Muscle of leg (tissue), 11 donors: Measurements from ENCODE around the gene IQSEC1. TPM values are rescaled to one million over a fixed set of nuclear protein-coding genes. Genes with fewer than 3 reads are reported as not detected.

Experiments used
- DNase-seq: peaks from one replicate; pipeline ENCODE4 v3.0.0; 2013
- H3K27ac ChIP-seq: one replicate; pipeline ENCODE4 v1.5.1; 2013; ENCODE audit warnings: mild to moderate bottlenecking, low read length, control low read depth
- H3K27me3 ChIP-seq: one replicate; pipeline ENCODE4 v1.6.1; 2013; ENCODE audit warnings: low read length; ENCODE audit not compliant: control insufficient read depth, insufficient read depth
- H3K36me3 ChIP-seq: one replicate; pipeline ENCODE4 v1.6.1; 2013; ENCODE audit warnings: low read length; ENCODE audit not compliant: control insufficient read depth, insufficient read depth
- H3K4me1 ChIP-seq: one replicate; pipeline ENCODE4 v1.6.1; 2013; ENCODE audit warnings: low read length; ENCODE audit not compliant: control insufficient read depth, insufficient read depth
- H3K4me3 ChIP-seq: one replicate; pipeline ENCODE4 v1.5.1; 2013; ENCODE audit warnings: low read length, control low read depth
- H3K9me3 ChIP-seq: replicated peaks from 2 replicates; pipeline ENCODE4 v1.6.1; 2013; ENCODE audit warnings: low read depth, low read length; ENCODE audit not compliant: control insufficient read depth
- WGBS: methylation state at CpG from one replicate; pipeline ENCODE4 v1.1.5; 2013; ENCODE audit warnings: missing lambda C conversion rate; ENCODE audit not compliant: insufficient coverage; 5-methylcytosine and 5-hydroxymethylcytosine counted together
- polyA plus RNA-seq, 8 donors: library from polyadenylated mRNA; unstranded; fragments of 120-200 nt; gene quantifications; one replicate each; pipeline versions ENCODE4 v1.2.1 to v1.2.3, GENCODE V29; 2013; ENCODE audit warnings: inconsistent platforms in 1 of 8, low replicate concordance in 1 of 8; ENCODE audit not compliant: insufficient read length in 8 of 8, insufficient read depth in 1 of 8
- total RNA-seq: library from RNA; stranded (reverse); fragments of 120-200 nt; gene quantifications from one replicate; pipeline ENCODE4 v1.2.4, GENCODE V29; 2013

The IQSEC1 gene
- total and polyA plus RNA-seq, 9 donors = 25.1 to 48.3 (median 43.8) TPM

GRCh38 chr3:12975748-12976522 is 97.3 kb downstream of the IQSEC1 start:
- DNase-seq = no peak
- Histone ChIP-seq H3K27me3 (peaks cover 5% of the 10 kb centered on the region), H3K4me1 (peaks cover 27% of the 10 kb centered on the region), H3K36me3 (peaks cover 4% of the 10 kb centered on the region), H3K27ac (no peak overlapping the region), H3K9me3 (no peaks in the 10 kb centered on the region), H3K4me3 (no peak overlapping the region)
- 82% methylated on average over 6 of the region's 12 CpGs for whole genome bisulfite sequencing

DNA sequence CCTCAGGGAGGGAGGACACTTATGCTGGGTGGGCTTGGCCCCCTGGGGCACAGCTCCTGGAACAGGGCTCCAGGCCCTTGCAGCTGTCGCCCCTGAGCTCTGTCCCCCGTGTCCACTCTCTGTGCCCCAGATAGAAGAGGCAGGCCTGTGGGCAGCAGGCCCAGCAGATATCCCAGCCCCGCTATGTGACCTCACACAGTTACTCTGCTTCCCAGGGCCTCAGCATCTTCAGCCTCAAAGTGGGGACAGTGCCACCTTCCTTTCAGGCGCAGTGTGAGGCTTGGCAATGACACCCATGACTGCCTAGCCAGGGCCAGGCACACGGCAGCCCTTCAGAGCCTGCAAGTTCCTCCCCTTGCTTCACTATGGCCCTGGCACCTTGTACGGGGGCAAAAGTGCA is 98.4 kb downstream of the IQSEC1 start:
- no peaks in the 10 kb centered on the region for H3K9me3 ChIP-seq
- H3K4me3 ChIP-seq = no peak overlapping the region
- no peak for DNase-seq
- WGBS = 63% methylated on average over 4 of the region's 6 CpGs
- H3K36me3 ChIP-seq = peaks cover 4% of the 10 kb centered on the region
- peaks cover 5% of the 10 kb centered on the region for H3K27me3 ChIP-seq
- H3K27ac ChIP-seq = no peak overlapping the region
- peaks cover 39% of the 10 kb centered on the region for H3K4me1 ChIP-seq

DNA sequence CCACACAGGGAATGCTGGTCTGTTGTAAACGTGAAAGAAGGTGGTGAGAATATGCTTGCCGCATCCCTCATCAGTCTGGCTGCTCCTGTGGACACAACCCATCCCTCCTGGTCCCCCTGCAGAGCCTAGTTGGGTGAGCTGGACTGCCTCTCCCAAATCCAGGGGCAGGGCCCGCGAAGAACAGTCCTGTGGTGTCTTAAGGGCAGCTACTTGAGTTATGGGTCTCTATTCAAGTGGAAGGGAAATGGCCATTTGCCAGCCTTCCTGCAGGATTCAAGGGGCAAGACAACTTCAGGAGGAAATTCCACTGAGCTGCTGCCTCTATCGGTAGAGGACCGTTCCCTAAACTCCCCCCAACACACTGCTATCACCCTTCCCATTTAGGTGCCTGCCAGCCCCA is 98.9 kb downstream of the IQSEC1 start:
- DNase-seq = no peak
- 53% methylated on average over 4 of the region's 6 CpGs for WGBS
- no peaks in the 10 kb centered on the region for H3K9me3 ChIP-seq
- no peak overlapping the region for H3K27ac ChIP-seq
- H3K27me3 ChIP-seq = peaks cover 5% of the 10 kb centered on the region
- peaks cover 43% of the 10 kb centered on the region for H3K4me1 ChIP-seq
- no peak overlapping the region for H3K4me3 ChIP-seq
- H3K36me3 ChIP-seq = peaks cover 4% of the 10 kb centered on the region

GRCh38 chr3:12973827-12974226 is 99.4 kb downstream of the IQSEC1 start:
- Histone ChIP-seq H3K36me3 (peaks cover 4% of the 10 kb centered on the region), H3K4me1 (peaks cover 48% of the 10 kb centered on the region), H3K27ac (no peak overlapping the region), H3K9me3 (no peaks in the 10 kb centered on the region), H3K4me3 (no peak overlapping the region), H3K27me3 (peaks cover 5% of the 10 kb centered on the region)
- WGBS = 75% methylated on average over 2 of the region's 6 CpGs
- DNase-seq = no peak

DNA sequence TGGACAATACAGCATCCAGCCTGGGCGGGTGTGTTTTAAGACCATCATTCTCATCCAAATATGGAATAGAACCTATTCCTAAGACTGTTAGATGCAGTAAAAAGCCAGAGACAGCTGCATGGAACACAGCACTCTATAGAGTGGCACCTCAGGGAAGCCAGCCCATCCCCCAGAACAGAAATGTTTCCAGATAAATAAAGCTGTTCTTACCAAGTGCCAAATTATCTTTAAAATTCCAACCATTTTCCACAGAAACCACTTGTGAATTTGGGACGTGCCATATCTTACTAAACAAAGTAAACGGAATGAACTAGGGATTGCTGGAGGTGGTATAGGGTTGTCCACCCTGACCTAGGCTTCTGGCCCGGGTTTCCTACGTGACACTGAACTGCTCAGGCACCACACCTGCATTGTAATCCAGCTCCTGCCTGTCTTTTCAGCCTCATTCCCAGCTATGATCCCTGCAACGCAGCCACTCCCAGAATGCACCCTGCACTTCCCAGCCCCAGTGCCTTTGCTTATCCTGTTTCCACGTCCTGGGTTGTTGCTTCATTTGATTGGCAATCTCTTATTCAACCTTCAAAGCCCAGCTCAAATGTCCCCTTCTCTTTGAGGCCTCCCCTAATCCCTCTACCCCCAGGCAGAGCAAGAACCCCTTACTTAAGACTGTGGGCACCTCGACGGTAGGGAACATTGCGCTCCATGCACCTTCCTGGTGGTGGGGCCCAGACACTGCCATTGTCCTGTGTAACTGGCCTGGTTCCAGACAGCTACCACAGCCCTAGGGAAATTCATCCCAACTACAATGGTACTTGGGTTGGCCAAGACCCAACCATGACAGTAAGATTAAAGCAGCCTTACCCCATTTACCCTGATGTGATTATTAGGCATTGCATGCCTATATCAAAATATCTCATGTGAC is 100.2 kb downstream of the IQSEC1 start:
- H3K36me3 ChIP-seq = peaks cover 4% of the 10 kb centered on the region
- H3K27ac ChIP-seq = no peak overlapping the region
- DNase-seq = no peak
- H3K27me3 ChIP-seq = peaks cover 5% of the 10 kb centered on the region
- peaks cover 56% of the 10 kb centered on the region for H3K4me1 ChIP-seq
- no peaks in the 10 kb centered on the region for H3K9me3 ChIP-seq
- H3K4me3 ChIP-seq = no peak overlapping the region
- 86% methylated on average over 6 of the region's 10 CpGs for WGBS

- Histone ChIP-seq H3K9me3 (no peaks in the 10 kb centered on the region), H3K27ac (no peak overlapping the region), H3K27me3 (peaks cover 5% of the 10 kb centered on the region), H3K4me1 (peaks cover 59% of the 10 kb centered on the region), H3K4me3 (no peak overlapping the region), H3K36me3 (peaks cover 4% of the 10 kb centered on the region)
- WGBS = 84% methylated on average over 3 of the region's 3 CpGs
- DNase-seq = no peak
These were observed 101.2 kb downstream of the IQSEC1 start for GRCh38 chr3:12972043-12972442.

DNA sequence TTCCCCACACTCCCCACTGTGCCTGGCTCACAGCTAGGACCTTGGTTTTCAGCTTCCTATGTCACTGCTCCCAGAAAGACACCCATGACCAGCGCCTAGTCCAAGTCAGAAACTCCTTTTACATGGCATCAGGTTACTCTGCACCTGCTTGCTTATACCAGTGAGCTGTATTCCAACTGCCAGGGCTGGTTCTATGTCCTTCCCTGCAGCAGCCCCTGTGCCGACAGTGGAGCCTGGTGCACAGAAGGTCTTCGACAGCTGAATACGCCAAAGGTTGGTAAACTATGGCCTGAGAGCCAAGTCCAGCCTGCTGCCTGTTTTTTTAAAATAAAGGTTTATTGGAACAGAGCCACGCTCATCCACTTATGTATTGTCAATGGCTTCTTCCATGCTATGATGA is 102.5 kb downstream of the IQSEC1 start:
- 70% methylated on average over 2 of the region's 5 CpGs for WGBS
- Histone ChIP-seq H3K4me3 (no peak overlapping the region), H3K27me3 (peaks cover 2% of the 10 kb centered on the region), H3K4me1 (peaks cover 73% of the 10 kb centered on the region), H3K36me3 (peaks cover 4% of the 10 kb centered on the region), H3K9me3 (no peaks in the 10 kb centered on the region), H3K27ac (peak overlapping the region; percentile 82)
- peak; percentile 74 for DNase-seq

DNA sequence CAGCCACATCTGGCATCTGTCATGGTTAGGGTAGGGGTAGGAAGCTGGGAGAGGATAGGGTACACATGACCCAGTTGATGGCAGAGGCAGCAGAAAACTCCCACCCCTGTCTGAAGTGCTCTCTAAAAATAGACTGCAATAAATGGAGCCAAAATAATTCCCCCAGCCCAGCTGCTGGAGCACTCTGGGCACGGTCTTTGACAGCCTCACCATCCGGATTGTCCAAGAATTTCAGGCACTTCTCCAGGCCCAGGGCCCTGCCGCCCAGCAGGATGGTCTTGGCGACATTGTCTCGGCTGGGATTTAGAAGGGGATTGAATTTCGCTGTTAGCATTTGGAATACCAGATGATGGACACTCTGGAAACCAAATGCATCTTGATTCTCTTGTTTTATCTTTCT is 103.7 kb downstream of the IQSEC1 start:
- Histone ChIP-seq H3K4me3 (no peak overlapping the region), H3K9me3 (no peaks in the 10 kb centered on the region), H3K27ac (peak overlapping the region; percentile 91), H3K27me3 (no peaks in the 10 kb centered on the region), H3K36me3 (no peaks in the 10 kb centered on the region), H3K4me1 (peaks cover 80% of the 10 kb centered on the region)
- peak; percentile 94 for DNase-seq
- WGBS = 20% methylated on average over 2 of the region's 6 CpGs

GRCh38 chr3:12968541-12968940 is 104.7 kb downstream of the IQSEC1 start:
- WGBS = 92% methylated on average over 5 of the region's 5 CpGs
- no peak for DNase-seq
- Histone ChIP-seq H3K4me3 (no peak overlapping the region), H3K27me3 (no peaks in the 10 kb centered on the region), H3K9me3 (no peaks in the 10 kb centered on the region), H3K27ac (peak overlapping the region; percentile 91), H3K36me3 (no peaks in the 10 kb centered on the region), H3K4me1 (peaks cover 87% of the 10 kb centered on the region)
